ENCODE measurements around the gene AP5B1. TPM values are rescaled to one million over a fixed set of nuclear protein-coding genes. Genes with fewer than 3 reads are reported as not detected.

Gene AP5B1
- total and polyA plus RNA-seq, 9 of the 15 experiments (the other 6 are each of a cell fraction or from before 2014, with no cell fraction given) = 0.51 to 24.2 (median 5.1) TPM

DNA sequence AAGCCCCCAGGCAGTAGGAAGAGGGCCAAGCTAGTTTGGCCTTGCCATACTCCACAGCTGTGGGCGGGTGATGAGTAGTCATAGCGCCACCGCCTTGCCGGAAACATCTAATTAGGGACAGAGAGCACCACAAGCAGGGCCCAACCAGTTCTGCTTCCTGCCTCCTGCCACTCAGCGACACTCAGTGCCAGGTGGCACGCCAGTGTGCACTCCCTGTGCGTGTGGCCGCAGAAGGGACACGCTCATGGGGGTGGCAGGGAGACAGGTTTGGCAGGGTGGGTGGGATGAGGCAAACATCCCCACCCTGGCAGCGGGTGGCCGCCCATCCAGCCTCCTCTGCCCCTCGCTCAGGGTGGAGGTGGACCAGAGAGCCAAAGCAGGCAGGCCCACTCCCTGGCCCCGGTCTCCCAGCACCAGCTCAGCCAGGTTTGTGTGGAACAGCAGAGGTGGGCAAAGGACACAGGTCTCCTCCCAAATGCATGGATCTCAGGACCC, 11.0 kb upstream of the AP5B1 start:
- Histone ChIP-seq H3K4me2 (ENCODE audit: insufficient read depth, low read length) (no peak overlapping the region), H3K9ac (ENCODE audit: insufficient read depth in 1 of 2, low read depth in 2 of 2, low read length in 2 of 2) (no peak overlapping the region; a peak in 1 of 4 replicates), H3K9me1 (ENCODE audit: control insufficient read depth, insufficient read depth, low read length) (no peaks in the 10 kb centered on the region), H3K36me3 (ENCODE audit: control insufficient read depth, insufficient read depth, low read length) (no peaks in the 10 kb centered on the region), H3K4me3 (no peak overlapping the region), H2AFZ (ENCODE audit: low read depth, low read length) (no peak overlapping the region), H3K79me2 (ENCODE audit: control insufficient read depth, insufficient read depth, low read length) (no peaks in the 10 kb centered on the region), H4K20me1 (replicated peaks; ENCODE audit: control insufficient read depth, insufficient read depth, low read length) (peaks cover 13% of the 10 kb centered on the region; the same call in 1 of the 2 replicates), H3K4me1 (replicated peaks in 1 of 2; ENCODE audit: control insufficient read depth in 2 of 2, insufficient read depth in 2 of 2, low read length in 2 of 2) (peaks cover 0 to 44% of the 10 kb centered on the region in 2 experiments; a peak in 2 of 5 replicates), H3K27ac (ENCODE audit: extremely low read depth, low read depth, low read length) (no peak overlapping the region), H3K9me3 (replicated peaks; ENCODE audit: control insufficient read depth, insufficient read depth, low read depth, low read length) (no peaks in the 10 kb centered on the region), H3K27me3 (ENCODE audit: control insufficient read depth in 2 of 2, insufficient read depth in 2 of 2, low read length in 2 of 2) (peaks cover 71 to 87% of the 10 kb centered on the region in 2 experiments)
- FAIRE-seq (no peak), DNase-seq (ENCODE audit: extremely low read depth in 1 of 4, low spot score in 3 of 4) (no peak), ATAC-seq (no peak; the same call in 2 of the 3 replicates)
- no peak for TF ChIP-seq XRCC5 (IDR thresholded peaks at IDR 0.05; ENCODE audit: low read depth, low read length)
- TF ChIP-seq, protein P1, sequence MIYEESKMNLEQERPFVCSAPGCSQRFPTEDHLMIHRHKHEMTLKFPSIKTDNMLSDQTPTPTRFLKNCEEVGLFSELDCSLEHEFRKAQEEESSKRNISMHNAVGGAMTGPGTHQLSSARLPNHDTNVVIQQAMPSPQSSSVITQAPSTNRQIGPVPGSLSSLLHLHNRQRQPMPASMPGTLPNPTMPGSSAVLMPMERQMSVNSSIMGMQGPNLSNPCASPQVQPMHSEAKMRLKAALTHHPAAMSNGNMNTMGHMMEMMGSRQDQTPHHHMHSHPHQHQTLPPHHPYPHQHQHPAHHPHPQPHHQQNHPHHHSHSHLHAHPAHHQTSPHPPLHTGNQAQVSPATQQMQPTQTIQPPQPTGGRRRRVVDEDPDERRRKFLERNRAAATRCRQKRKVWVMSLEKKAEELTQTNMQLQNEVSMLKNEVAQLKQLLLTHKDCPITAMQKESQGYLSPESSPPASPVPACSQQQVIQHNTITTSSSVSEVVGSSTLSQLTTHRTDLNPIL (CRISPR knock-in tag; IDR thresholded peaks at IDR 0.05) = no peak
- no peak for TF ChIP-seq EP400 (IDR thresholded peaks at IDR 0.05)
- no peak for TF ChIP-seq NEUROD1 (IDR thresholded peaks at IDR 0.05; ENCODE audit: borderline replicate concordance, low read depth, low read length, partially characterized antibody)
- ChIA-PET POLR2A (interaction anchor here (0.6 to 1.3 kb wide), 5 partner anchors 11 to 354 kb away, joined by 3 read pairs; partner anchors contain the start of gene AP5B1), CTCF (ENCODE audit: low intra/inter-chr PET ratio) (no interaction called here)
- BruUV-seq (replicated peaks) = no TSS peak
- WGBS (ENCODE audit: insufficient coverage, low coverage, missing lambda C conversion rate) = 10% methylated on average over 13 of the region's 13 CpGs
- in situ Hi-C loops (cut with MboI) = no loop called here
- intact Hi-C loops (cut with micrococcal nuclease) = no loop called here
